Left ventricle myocardium inferior (tissue), 1 donor: ENCODE measurements around the gene CTNNA2. TPM values are rescaled to one million over a fixed set of nuclear protein-coding genes. Genes with fewer than 3 reads are reported as not detected.

Experiments
- DNase-seq: peaks from one replicate; pipeline ENCODE4 v3.0.0-alpha.2; 2020
- H3K27ac ChIP-seq: fragments of 200-600 bp; replicated peaks from 2 replicates; pipeline ENCODE4 v1.8.0; 2021
- H3K27me3 ChIP-seq: fragments of 200-600 bp; 2 replicates; pipeline ENCODE4 v1.8.0; 2021; ENCODE audit warnings: low read depth
- H3K36me3 ChIP-seq: fragments of 200-600 bp; 2 replicates; pipeline ENCODE4 v1.8.0; 2021
- H3K4me1 ChIP-seq: fragments of 200-600 bp; 2 replicates; pipeline ENCODE4 v1.8.0; 2021
- H3K4me3 ChIP-seq: fragments of 200-600 bp; 2 replicates; pipeline ENCODE4 v1.8.0; 2021; ENCODE audit warnings: mild to moderate bottlenecking, moderate library complexity
- H3K9me3 ChIP-seq: fragments of 200-600 bp; replicated peaks from 2 replicates; pipeline ENCODE4 v1.8.0; 2021
- intact Hi-C: fragments of 100-400 bp; cut with micrococcal nuclease; formaldehyde crosslinking; loops from one replicate; pipeline ENCODE4 v1.11.0; 2022
- total RNA-seq: library from RNA; stranded (reverse); fragmentation: NEBNext Ultra II Directional; extraction: Animal tissue kit (Norgen Biotek cat#: 25700); gene quantifications from one replicate; pipeline ENCODE4 v1.2.1, GENCODE V29; 2021
- TF ChIP-seq, protein P1 (sequence below): fragments of 200-600 bp; IDR thresholded peaks from 2 replicates; pipeline ENCODE4 v1.8.0; 2021; ENCODE audit warnings: antibody characterized with exemption, mild to moderate bottlenecking, borderline replicate concordance
- donor health status: DM: no; HTN: yes; CAD: no; lungs with severe emphysema.

CTNNA2 gene
- total RNA-seq, 1 donor from 2014 or later: not detected

DNA sequence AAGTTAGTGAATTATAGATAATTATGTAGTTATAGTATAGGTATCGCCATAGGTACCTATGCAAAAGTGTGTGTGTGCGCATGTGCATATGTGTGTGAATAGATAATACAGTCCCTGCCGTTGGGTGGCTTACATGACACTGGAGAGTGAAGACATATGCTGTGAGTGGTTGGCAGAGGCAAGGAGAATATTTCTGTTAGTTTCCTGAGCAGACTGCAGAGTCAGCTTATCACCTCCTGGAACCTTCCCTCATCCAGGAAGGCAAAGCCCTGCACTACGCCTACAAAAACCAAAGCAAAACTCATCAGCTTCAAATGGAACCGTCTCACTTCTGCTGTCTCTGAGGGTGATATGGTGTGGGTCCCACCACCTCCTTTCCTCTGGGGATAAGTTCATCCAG lies 609.8 kb downstream of the CTNNA2 start:
- no peaks in the 10 kb centered on the region for H3K36me3 ChIP-seq
- no peaks in the 10 kb centered on the region for H3K9me3 ChIP-seq
- no peak for DNase-seq
- TF ChIP-seq, protein P1, sequence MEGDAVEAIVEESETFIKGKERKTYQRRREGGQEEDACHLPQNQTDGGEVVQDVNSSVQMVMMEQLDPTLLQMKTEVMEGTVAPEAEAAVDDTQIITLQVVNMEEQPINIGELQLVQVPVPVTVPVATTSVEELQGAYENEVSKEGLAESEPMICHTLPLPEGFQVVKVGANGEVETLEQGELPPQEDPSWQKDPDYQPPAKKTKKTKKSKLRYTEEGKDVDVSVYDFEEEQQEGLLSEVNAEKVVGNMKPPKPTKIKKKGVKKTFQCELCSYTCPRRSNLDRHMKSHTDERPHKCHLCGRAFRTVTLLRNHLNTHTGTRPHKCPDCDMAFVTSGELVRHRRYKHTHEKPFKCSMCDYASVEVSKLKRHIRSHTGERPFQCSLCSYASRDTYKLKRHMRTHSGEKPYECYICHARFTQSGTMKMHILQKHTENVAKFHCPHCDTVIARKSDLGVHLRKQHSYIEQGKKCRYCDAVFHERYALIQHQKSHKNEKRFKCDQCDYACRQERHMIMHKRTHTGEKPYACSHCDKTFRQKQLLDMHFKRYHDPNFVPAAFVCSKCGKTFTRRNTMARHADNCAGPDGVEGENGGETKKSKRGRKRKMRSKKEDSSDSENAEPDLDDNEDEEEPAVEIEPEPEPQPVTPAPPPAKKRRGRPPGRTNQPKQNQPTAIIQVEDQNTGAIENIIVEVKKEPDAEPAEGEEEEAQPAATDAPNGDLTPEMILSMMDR: no peak
- no peak overlapping the region for H3K4me3 ChIP-seq
- intact Hi-C loops: no loop called here
- no peak overlapping the region for H3K27ac ChIP-seq
- no peaks in the 10 kb centered on the region for H3K4me1 ChIP-seq
- H3K27me3 ChIP-seq: peaks cover 28% of the 10 kb centered on the region

DNA sequence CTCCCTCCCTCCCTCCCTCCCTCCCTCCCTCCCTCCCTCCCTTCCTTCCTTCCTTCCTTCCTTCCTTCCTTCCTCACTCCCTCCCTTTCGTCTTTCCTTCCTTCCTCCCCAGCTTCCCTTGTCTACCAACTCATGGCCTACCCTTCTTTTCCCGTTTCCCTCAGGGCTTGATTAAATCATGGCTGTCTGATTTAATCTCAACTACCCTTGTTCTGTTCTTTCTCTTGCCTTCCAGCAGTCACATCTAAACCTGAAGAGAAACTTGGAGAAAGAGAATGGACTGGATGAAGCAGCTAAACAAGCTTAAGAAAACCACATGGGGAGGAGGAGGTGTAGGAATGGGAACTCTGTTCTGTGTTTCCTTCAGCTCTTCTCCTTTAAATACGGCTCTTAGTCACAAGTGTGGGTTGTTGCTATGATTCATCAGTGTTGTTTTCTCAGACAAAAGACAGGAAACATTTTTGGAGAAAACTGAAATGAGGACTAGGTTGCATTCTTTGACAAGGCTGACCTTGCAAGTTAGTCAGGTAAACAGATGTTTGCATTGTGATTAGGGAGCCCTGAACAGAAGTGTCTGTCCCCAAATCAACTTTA lies 613.8 kb downstream of the CTNNA2 start:
- no peak overlapping the region for H3K27ac ChIP-seq
- H3K36me3 ChIP-seq: no peaks in the 10 kb centered on the region
- peaks cover 7% of the 10 kb centered on the region for H3K27me3 ChIP-seq
- no peak overlapping the region for H3K4me3 ChIP-seq
- H3K9me3 ChIP-seq: no peaks in the 10 kb centered on the region
- no peak for DNase-seq
- intact Hi-C loops: no loop called here
- TF ChIP-seq, protein P1: no peak
- H3K4me1 ChIP-seq: no peaks in the 10 kb centered on the region

DNA sequence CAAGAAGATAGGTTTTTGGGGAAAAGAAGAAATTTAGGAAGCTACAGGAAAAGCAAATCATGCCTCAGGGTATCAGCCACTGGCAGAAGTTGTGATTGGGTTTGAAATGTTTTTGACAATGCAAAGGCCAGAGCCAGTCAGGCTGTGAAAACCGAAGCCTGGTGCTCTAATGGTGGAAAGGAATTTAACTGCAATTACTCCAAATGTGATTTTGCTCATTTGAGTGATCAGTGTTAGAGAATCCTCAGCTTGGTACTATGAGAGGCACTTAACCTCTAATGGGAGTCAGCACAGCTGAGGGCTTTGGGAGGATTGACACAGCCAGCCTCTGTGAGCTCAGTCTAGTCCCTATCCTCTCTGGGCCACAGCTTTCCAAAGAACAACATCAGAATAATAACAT lies 615.2 kb downstream of the CTNNA2 start:
- Histone ChIP-seq H3K4me1 (no peaks in the 10 kb centered on the region), H3K4me3 (no peak overlapping the region), H3K27me3 (peaks cover 6% of the 10 kb centered on the region), H3K9me3 (no peaks in the 10 kb centered on the region), H3K27ac (no peak overlapping the region), H3K36me3 (no peaks in the 10 kb centered on the region)
- DNase-seq: no peak
- TF ChIP-seq, protein P1: no peak
- intact Hi-C loops: no loop called here

DNA sequence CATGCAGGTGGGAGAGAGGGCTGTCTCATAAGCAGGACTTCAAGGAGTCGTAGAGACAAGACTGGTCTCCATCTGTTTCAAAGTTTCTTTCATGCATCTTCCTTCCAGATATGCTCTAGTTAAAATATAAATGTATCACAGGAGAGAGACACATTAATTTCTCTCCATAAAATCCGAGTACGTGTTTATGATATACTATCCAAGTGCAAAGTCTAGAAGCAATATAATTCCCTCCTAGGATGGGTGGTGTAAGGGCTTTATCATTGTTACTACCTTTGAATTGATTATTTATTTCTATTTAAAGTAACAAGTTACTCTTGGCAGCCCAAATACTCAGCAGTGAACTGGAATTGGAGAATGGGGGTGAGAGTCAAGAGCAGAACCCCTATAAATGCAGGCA lies 619.4 kb downstream of the CTNNA2 start:
- H3K27me3 ChIP-seq: no peaks in the 10 kb centered on the region
- no peaks in the 10 kb centered on the region for H3K36me3 ChIP-seq
- H3K4me1 ChIP-seq: no peaks in the 10 kb centered on the region
- H3K9me3 ChIP-seq: peaks cover 8% of the 10 kb centered on the region
- no peak overlapping the region for H3K27ac ChIP-seq
- no peak overlapping the region for H3K4me3 ChIP-seq
- DNase-seq: no peak
- TF ChIP-seq, protein P1: no peak
- intact Hi-C loops: no loop called here

DNA sequence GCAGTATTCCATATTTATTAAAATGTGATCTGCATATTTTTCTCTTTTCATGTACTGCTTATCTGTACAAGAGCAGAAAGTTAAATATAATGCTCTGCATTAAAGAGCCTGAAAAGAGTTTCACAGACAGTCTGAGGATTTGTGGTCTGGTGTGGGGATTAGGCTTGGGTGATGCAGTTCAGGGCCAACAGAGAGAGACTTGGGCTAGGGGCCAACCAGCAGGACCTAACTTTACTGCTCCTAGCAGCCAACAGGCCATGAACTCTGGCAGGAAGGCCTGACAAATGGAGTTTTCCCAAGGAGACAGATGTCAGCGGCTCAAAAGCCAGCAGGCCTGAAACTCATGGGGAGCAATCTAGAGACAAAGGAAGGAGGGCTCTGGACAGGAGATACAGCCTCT lies 622.1 kb downstream of the CTNNA2 start:
- no peak for DNase-seq
- no peak overlapping the region for H3K4me3 ChIP-seq
- TF ChIP-seq, protein P1: no peak
- peaks cover 8% of the 10 kb centered on the region for H3K9me3 ChIP-seq
- no peaks in the 10 kb centered on the region for H3K36me3 ChIP-seq
- no peaks in the 10 kb centered on the region for H3K4me1 ChIP-seq
- H3K27ac ChIP-seq: no peak overlapping the region
- intact Hi-C loops: no loop called here
- H3K27me3 ChIP-seq: no peaks in the 10 kb centered on the region
